ENCODE data around the gene KCNIP1.
"Not testable (repeated sequence)": the region's sequence is repeated elsewhere in the genome, so short reads cannot be mapped to it uniquely, and the experiment has no call there.

- TF ChIP-seq CTCF (IDR thresholded peaks at IDR 0.05; ENCODE audit: insufficient read depth, low read length, poor library complexity, severe bottlenecking); EZH2phosphoT487 (conservative IDR thresholded peaks at IDR 0.05; ENCODE audit: low read length): not testable (repeated sequence)
These were observed 250.7 kb downstream of the KCNIP1 start for GRCh38 chr5:170754508-170754907.

Data from SU-DHL-6 (cell line).